T-helper 2 cell (primary cell): Measurements from ENCODE around the gene ELP2.
"Not testable (repeated sequence)": the region's sequence is repeated elsewhere in the genome, so short reads cannot be mapped to it uniquely, and the experiment has no call there.

Experiments
- DNase-seq, 5 experiments: peaks; one replicate each; pipeline versions ENCODE4 v3.0.0 to v3.0.0-alpha.2; 2012 to 2022

ELP2 gene

GRCh38 chr18:36191711-36192110 is 62.0 kb downstream of the ELP2 start:
- no peak for DNase-seq

GRCh38 chr18:36194600-36195315 is 65.1 kb downstream of the ELP2 start:
- DNase-seq: no peak

- no peak for DNase-seq
These were observed 65.9 kb downstream of the ELP2 start for GRCh38 chr18:36195427-36196122.

GRCh38 chr18:36196238-36196995 is 66.7 kb downstream of the ELP2 start:
- no peak for DNase-seq

GRCh38 chr18:36197511-36198166 is 67.9 kb downstream of the ELP2 start:
- no peak for DNase-seq

GRCh38 chr18:36199691-36200295 is 70.1 kb downstream of the ELP2 start:
- DNase-seq: no peak

GRCh38 chr18:36200354-36200771 is 70.7 kb downstream of the ELP2 start:
- DNase-seq: no peak

GRCh38 chr18:36201765-36202164 is 72.1 kb downstream of the ELP2 start:
- DNase-seq: no peak

GRCh38 chr18:36203360-36203895 is 73.7 kb downstream of the ELP2 start:
- no peak for DNase-seq

- no peak for DNase-seq
These were observed 75.5 kb downstream of the ELP2 start for GRCh38 chr18:36205166-36205565.

GRCh38 chr18:36207303-36207702 is 77.6 kb downstream of the ELP2 start:
- no peak for DNase-seq

GRCh38 chr18:36207969-36208368 is 78.3 kb downstream of the ELP2 start:
- not testable (repeated sequence) for DNase-seq

- DNase-seq: no peak
These were observed 81.9 kb downstream of the ELP2 start for GRCh38 chr18:36211612-36212065.

- DNase-seq: no peak
These were observed 82.8 kb downstream of the ELP2 start for GRCh38 chr18:36212301-36213171.

GRCh38 chr18:36214811-36215210 is 85.1 kb downstream of the ELP2 start:
- no peak for DNase-seq

- DNase-seq: no peak
These were observed 85.9 kb downstream of the ELP2 start for GRCh38 chr18:36215577-36215976.

GRCh38 chr18:36217348-36217747 is 87.6 kb downstream of the ELP2 start:
- DNase-seq: no peak

GRCh38 chr18:36229188-36229587 is 99.5 kb downstream of the ELP2 start:
- DNase-seq: no peak
